Astrocyte (in vitro differentiated cells and primary cell): ENCODE measurements around the gene PTPRO. TPM values are rescaled to one million over a fixed set of nuclear protein-coding genes. Genes with fewer than 3 reads are reported as not detected.

Experiments
- DNase-seq: peaks from one replicate; pipeline ENCODE4 v3.0.0-alpha.2; 2010; ENCODE audit warnings: low read depth
- FAIRE-seq: peaks from 2 replicates; lab custom pipeline; 2011; peaks lifted over from hg19 to GRCh38; lab: Jason Lieb, UNC
- H2AFZ ChIP-seq: 2 replicates; pipeline ENCODE4 v1.6.0; 2012; ENCODE audit warnings: low read depth, low read length, inconsistent platforms
- H3K27ac ChIP-seq: 2 replicates; pipeline ENCODE4 v1.5.1; 2011; ENCODE audit warnings: low read depth, low read length, inconsistent platforms
- H3K27me3 ChIP-seq: 2 replicates; pipeline ENCODE4 v1.6.0; 2011; ENCODE audit warnings: low read length, inconsistent platforms; ENCODE audit not compliant: insufficient read depth
- H3K36me3 ChIP-seq: 2 replicates; pipeline ENCODE4 v1.5.1; 2011; ENCODE audit warnings: low read length, inconsistent platforms; ENCODE audit not compliant: insufficient read depth
- H3K4me1 ChIP-seq: 2 replicates; pipeline ENCODE4 v1.5.1; 2011; ENCODE audit warnings: low read length, inconsistent platforms; ENCODE audit not compliant: insufficient read depth
- H3K4me2 ChIP-seq: 2 replicates; pipeline ENCODE4 v1.6.0; 2012; ENCODE audit warnings: low read length, inconsistent platforms
- H3K4me3 ChIP-seq: 2 replicates; pipeline ENCODE4 v1.5.1; 2011; ENCODE audit warnings: low read depth, mild to moderate bottlenecking, low read length, inconsistent platforms; ENCODE audit not compliant: insufficient read depth
- H3K79me2 ChIP-seq: 2 replicates; pipeline ENCODE4 v1.6.0; 2012; ENCODE audit warnings: mild to moderate bottlenecking, low read length, inconsistent platforms; ENCODE audit not compliant: insufficient read depth
- H3K9ac ChIP-seq: 2 replicates; pipeline ENCODE4 v1.6.0; 2012; ENCODE audit warnings: mild to moderate bottlenecking, low read length, inconsistent platforms
- H3K9me3 ChIP-seq: 2 replicates; pipeline ENCODE4 v1.5.1; 2012; ENCODE audit warnings: low read depth, mild to moderate bottlenecking, low read length, inconsistent platforms; ENCODE audit not compliant: insufficient read depth
- H4K20me1 ChIP-seq: 2 replicates; pipeline ENCODE4 v1.6.0; 2012; ENCODE audit warnings: low read length, inconsistent platforms; ENCODE audit not compliant: insufficient read depth
- H3K27ac Mint-ChIP-seq: one replicate; pipeline ENCODE4 v1.8.0; 2021; ENCODE audit warnings: mild to moderate bottlenecking, mixed read lengths; ENCODE audit not compliant: unreplicated experiment
- H3K27me3 Mint-ChIP-seq: one replicate; pipeline ENCODE4 v1.8.0; 2021; ENCODE audit warnings: low read depth, mixed read lengths; ENCODE audit not compliant: unreplicated experiment
- H3K36me3 Mint-ChIP-seq: one replicate; pipeline ENCODE4 v1.8.0; 2021; ENCODE audit warnings: low read depth, mixed read lengths; ENCODE audit not compliant: unreplicated experiment
- H3K4me1 Mint-ChIP-seq: one replicate; pipeline ENCODE4 v1.8.0; 2021; ENCODE audit warnings: low read depth, mixed read lengths; ENCODE audit not compliant: unreplicated experiment
- H3K4me3 Mint-ChIP-seq: one replicate; pipeline ENCODE4 v1.8.0; 2021; ENCODE audit warnings: mild to moderate bottlenecking, moderate library complexity, mixed read lengths; ENCODE audit not compliant: unreplicated experiment
- H3K9me3 Mint-ChIP-seq: one replicate; pipeline ENCODE4 v1.8.0; 2021; ENCODE audit warnings: mild to moderate bottlenecking, mixed read lengths; ENCODE audit not compliant: unreplicated experiment
- EZH2 ChIP-seq: IDR thresholded peaks from 2 replicates; pipeline ENCODE4 v1.6.1; 2012; ENCODE audit warnings: mild to moderate bottlenecking, low read length, inconsistent platforms; ENCODE audit not compliant: insufficient read depth
- total RNA-seq: library from RNA; stranded (reverse); gene quantifications from 2 replicates; pipeline ENCODE4 v1.2.1, GENCODE V29; 2021
- TF ChIP-seq, protein P1 (sequence below): IDR thresholded peaks from 2 replicates; pipeline ENCODE4 v1.5.1; 2011; ENCODE audit warnings: low read depth, mild to moderate bottlenecking, inconsistent platforms, low read length, moderate library complexity; ENCODE audit not compliant: insufficient read depth

Gene PTPRO
- total RNA-seq, 1 donor from 2014 or later: 0.39 TPM

DNA sequence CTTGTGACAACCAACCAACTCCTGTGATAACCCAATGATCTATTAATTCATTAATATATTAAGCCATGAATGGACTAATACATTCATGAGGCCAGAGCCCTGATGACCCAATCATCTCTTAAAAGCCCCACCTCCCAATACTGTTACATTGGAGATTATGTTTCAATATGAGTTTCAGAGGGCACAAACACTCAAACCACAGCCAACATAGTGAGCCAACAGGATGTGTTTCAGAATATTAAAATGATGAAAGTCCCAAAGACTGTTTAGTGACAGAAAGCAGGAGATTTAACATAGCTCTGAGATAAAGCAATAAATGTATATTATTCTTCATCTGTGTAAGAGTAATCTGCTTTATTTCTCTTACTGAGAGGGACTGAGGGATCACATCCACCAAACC, 71.7 kb downstream of the PTPRO start:
- Mint-ChIP-seq H3K27ac (no peak overlapping the region), H3K9me3 (no peaks in the 10 kb centered on the region), H3K4me1 (peaks cover 2% of the 10 kb centered on the region), H3K27me3 (no peaks in the 10 kb centered on the region), H3K4me3 (no peak overlapping the region), H3K36me3 (no peaks in the 10 kb centered on the region)
- Histone ChIP-seq H3K79me2 (no peaks in the 10 kb centered on the region), H2AFZ (no peak overlapping the region), H3K27ac (no peak overlapping the region), H3K9ac (no peak overlapping the region), H3K36me3 (no peaks in the 10 kb centered on the region), H4K20me1 (no peaks in the 10 kb centered on the region), H3K27me3 (no peaks in the 10 kb centered on the region), H3K9me3 (no peaks in the 10 kb centered on the region), H3K4me2 (no peak overlapping the region), H3K4me1 (no peaks in the 10 kb centered on the region), H3K4me3 (no peak overlapping the region)
- FAIRE-seq (no peak), DNase-seq (no peak)
- TF ChIP-seq, protein P1, sequence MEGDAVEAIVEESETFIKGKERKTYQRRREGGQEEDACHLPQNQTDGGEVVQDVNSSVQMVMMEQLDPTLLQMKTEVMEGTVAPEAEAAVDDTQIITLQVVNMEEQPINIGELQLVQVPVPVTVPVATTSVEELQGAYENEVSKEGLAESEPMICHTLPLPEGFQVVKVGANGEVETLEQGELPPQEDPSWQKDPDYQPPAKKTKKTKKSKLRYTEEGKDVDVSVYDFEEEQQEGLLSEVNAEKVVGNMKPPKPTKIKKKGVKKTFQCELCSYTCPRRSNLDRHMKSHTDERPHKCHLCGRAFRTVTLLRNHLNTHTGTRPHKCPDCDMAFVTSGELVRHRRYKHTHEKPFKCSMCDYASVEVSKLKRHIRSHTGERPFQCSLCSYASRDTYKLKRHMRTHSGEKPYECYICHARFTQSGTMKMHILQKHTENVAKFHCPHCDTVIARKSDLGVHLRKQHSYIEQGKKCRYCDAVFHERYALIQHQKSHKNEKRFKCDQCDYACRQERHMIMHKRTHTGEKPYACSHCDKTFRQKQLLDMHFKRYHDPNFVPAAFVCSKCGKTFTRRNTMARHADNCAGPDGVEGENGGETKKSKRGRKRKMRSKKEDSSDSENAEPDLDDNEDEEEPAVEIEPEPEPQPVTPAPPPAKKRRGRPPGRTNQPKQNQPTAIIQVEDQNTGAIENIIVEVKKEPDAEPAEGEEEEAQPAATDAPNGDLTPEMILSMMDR: no peak

DNA sequence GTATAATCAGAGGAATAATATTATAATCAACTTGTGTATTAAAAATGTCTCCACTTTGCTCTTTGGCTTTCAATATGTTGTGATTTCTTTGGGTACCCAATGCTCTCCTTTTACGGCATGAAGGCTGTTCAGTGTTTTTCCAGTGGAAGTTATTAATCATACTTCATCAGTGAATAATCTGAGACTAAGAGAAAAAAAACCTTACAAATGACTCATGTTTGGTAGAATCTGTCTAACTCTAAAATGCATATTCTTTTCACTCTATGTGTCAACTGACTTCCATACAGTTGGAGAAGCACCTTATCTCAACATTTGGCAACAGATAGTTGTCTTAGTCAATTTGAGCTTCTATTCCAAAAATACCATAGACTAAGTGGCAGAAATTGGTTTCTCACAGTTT, 82.2 kb downstream of the PTPRO start:
- no peaks in the 10 kb centered on the region for H3K36me3 Mint-ChIP-seq
- DNase-seq (peak; percentile 65), FAIRE-seq (no peak)
- Histone ChIP-seq H3K4me2 (no peak overlapping the region), H3K4me3 (no peak overlapping the region), H3K27me3 (no peaks in the 10 kb centered on the region), H3K36me3 (no peaks in the 10 kb centered on the region), H3K9ac (no peak overlapping the region), H3K79me2 (no peaks in the 10 kb centered on the region), H4K20me1 (no peaks in the 10 kb centered on the region), H3K27ac (no peak overlapping the region), H2AFZ (no peak overlapping the region), H3K9me3 (no peaks in the 10 kb centered on the region), H3K4me1 (peaks cover 4% of the 10 kb centered on the region)
- H3K4me3 Mint-ChIP-seq: no peak overlapping the region
- peaks cover 1% of the 10 kb centered on the region for H3K4me1 Mint-ChIP-seq
- no peak overlapping the region for H3K27ac Mint-ChIP-seq
- TF ChIP-seq EZH2: no peak
- TF ChIP-seq, protein P1: no peak
- peaks cover 3% of the 10 kb centered on the region for H3K9me3 Mint-ChIP-seq
- peaks cover 3% of the 10 kb centered on the region for H3K27me3 Mint-ChIP-seq

DNA sequence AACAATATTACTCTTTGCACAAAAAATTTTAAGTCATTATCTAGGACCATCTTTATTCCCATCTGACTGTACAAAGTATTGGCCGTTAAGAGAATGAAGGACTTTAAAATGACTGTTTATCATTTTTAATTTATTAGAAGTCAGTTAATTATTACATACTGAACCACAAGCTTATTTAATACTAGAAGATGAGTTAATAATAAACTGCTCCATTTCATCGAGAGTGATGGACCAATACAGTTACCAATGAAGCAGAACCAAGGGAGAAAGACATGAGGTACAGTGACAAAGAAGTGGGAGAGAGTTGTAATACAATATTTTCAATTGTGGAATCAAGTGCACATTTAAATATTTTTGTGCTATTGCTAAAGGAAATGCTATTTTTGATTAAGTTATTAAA, 83.3 kb downstream of the PTPRO start:
- Mint-ChIP-seq H3K36me3 (no peaks in the 10 kb centered on the region), H3K4me1 (peaks cover 1% of the 10 kb centered on the region), H3K27ac (no peak overlapping the region), H3K4me3 (no peak overlapping the region), H3K9me3 (no peaks in the 10 kb centered on the region), H3K27me3 (no peaks in the 10 kb centered on the region)
- FAIRE-seq (no peak), DNase-seq (no peak)
- Histone ChIP-seq H3K27me3 (no peaks in the 10 kb centered on the region), H3K9ac (no peak overlapping the region), H4K20me1 (no peaks in the 10 kb centered on the region), H3K4me2 (no peak overlapping the region), H3K4me3 (no peak overlapping the region), H3K9me3 (no peaks in the 10 kb centered on the region), H3K36me3 (no peaks in the 10 kb centered on the region), H3K79me2 (no peaks in the 10 kb centered on the region), H3K27ac (no peak overlapping the region), H3K4me1 (peaks cover 4% of the 10 kb centered on the region), H2AFZ (no peak overlapping the region)
- TF ChIP-seq, protein P1: no peak
- TF ChIP-seq EZH2: no peak
